Stimulated activated CD4-positive, alpha-beta T cell treated with anti-CD3 and anti-CD28 coated beads, Interleukin-1b, Interleukin-23, amount 100 ng/mL, for 48 hours (primary cell): ENCODE data around the gene CCDC40.
"Not testable (repeated sequence)": the region's sequence is repeated elsewhere in the genome, so short reads cannot be mapped to it uniquely, and the experiment has no call there.

Experiments used
- DNase-seq: peaks from one replicate; pipeline ENCODE4 v3.0.0-alpha.2; 2020

CCDC40 gene

GRCh38 chr17:80024206-80024972, 12.1 kb upstream of the CCDC40 start:
- no peak for DNase-seq

DNA sequence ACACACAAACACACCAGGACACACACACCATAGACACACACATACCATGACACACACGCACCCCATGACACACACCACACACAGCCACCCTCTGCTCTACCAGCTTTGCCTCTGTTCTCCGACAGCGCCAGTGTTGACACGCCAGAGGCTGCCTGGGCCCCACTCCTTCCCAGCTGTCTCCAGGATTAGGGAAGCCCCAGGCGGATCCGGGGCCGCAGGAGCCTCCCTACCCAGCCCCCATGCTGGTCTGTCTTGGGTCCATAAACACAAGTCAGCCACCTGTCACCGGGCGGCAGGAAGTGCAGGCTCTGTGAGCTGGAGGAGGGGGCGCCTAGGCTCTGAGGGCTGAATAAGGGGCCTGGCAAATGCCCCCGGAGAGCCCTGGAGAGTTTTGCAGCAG, 11.3 kb upstream of the CCDC40 start:
- DNase-seq = no peak

- no peak for DNase-seq
Observed at GRCh38 chr17:80025796-80026195, 10.6 kb upstream of the CCDC40 start.

DNA sequence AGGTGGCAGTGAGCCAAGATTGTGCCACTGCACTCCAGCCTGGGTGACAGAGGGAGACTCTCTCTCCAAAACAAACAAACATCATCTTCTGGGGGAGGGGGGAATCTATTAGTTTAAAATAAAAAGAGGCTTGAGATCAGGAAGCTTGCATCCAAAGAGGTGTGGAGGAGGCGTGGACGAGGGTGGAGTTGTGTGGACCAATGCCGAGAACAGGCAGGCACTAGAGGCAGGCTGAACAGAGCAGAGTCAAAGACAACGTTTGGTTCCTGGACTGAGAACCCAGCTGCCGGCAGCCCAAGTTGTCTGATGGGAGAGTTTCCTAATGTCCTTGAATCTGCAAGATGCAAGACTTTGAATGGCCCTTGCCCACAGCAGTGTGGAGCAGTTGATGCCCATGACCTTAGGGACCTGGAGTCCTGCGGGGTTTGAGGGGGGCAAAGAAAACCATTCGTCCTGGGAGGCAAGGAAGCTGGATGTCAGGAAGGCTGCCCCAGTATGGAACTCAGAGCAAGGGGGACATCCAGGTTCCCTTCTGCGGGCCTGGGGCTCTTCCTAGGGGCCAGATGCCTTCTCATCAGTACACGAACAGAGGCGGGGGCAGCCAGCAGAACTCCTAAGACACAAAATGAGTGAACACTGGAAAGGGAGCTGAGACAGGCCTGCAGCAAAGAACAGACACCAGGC, 9.9 kb upstream of the CCDC40 start:
- DNase-seq = no peak

DNA sequence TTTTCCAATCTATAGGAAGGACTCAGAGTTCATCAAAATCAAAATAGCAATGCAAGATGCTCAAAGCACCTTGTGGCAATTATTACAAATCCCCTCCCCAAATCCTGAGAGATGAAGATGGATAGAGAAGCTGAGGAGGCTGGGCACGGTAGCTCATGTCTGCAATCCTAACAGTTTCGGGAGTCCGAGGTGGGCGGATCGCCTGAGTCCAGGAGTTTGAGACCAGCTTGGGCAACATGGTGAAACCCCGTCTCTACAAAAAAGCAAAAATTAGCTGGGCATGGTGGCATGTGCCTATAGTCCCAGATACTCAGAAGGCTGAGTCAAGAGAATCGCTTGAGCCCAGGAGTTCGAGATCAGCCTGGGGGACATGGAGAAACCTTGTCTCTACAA, 9.4 kb upstream of the CCDC40 start:
- no peak for DNase-seq

GRCh38 chr17:80028030-80028429, 8.4 kb upstream of the CCDC40 start:
- no peak for DNase-seq

GRCh38 chr17:80029258-80029974, 7.0 kb upstream of the CCDC40 start:
- DNase-seq = no peak

DNA sequence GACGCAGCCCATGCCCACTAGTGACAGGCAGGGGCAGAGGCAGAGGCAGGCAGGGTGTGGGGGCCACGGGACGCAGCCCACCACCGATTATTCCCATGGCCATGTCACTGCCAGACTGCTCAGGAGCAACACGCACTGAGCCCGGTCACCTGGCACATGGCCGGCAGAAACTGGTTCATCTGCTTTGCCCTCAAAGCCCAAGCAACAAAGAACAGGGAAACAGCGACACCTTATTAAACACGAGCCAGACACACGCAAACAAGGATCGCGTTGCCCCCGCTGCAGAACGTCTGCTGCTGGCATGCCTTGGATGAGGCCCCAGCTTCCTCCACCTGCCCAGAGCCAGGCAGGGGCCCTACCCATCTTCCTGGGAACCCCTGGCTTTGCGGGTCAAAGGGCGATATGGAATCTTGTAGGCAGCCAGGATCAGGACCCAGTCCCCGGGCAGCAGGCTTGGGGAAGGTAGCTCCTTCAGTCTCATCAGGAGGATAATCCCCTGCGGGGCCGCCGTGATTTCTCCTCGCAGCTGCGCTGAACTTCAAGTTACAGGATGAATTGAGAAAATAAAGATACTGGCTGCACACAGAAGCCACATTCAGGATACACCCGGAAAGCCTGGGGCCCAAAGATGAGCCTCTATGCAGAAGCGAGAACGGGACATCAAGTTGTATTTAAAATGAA, 5.6 kb upstream of the CCDC40 start:
- no peak for DNase-seq

DNA sequence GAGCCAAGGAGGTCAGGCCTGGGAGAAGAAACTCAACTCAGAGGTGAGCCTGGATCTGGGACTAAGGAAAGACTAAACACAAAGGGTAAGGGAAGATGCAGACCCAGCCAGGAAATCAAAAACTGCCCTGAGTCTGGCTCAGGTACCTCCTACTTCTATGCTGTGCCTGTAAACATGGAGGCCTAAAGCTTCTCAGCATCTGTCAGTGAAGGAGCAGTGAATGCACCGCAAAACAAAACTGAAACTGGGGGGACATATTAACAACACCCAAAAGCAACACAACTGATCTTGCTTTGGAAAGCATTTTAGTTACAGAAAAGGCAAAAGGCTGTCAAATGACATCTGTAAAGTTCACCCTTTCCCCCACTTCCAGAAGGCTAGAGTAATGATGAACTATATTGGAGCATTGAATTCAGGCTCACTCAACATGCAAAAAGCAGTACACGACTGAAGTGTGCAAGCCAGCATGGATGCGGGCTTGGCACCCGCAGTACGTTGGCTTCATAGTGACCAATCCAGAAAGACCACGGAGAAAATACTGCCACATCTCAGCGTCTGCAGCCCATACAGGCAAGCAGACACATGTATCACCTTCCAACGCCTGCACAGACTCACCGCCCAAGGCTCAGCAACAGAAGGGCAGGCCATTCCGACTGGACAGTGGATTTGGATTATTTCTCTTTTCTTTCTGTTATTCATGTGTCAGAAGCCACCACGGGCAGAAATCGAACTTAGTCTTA, 4.6 kb upstream of the CCDC40 start:
- no peak for DNase-seq

GRCh38 chr17:80032614-80033171, 3.7 kb upstream of the CCDC40 start:
- no peak for DNase-seq

- no peak for DNase-seq
Observed at GRCh38 chr17:80033840-80034239, 2.6 kb upstream of the CCDC40 start.

GRCh38 chr17:80034791-80035686, 1.4 kb upstream of the CCDC40 start:
- peak; percentile 27 for DNase-seq

DNA sequence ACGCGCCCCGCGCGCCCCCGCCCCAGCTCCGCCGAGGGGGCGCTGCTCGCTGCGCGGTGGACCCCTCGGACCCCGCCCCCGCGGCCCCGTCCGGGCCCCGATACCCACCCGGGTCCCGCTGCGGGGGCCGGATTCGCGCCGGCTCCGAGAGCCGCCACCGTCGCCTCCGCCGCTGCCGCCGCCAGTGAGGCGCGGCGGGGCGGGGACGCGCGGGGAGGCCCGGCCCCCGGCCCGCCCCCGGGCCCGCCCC, 830 bp upstream of the CCDC40 start, which contains the start of gene TBC1D16:
TSS of gene TBC1D16 (minus strand) at position 186 of the 250 bp plus-strand sequence. CDS start 22,325 bp downstream, outside the sequence.
- DNase-seq = no peak

DNA sequence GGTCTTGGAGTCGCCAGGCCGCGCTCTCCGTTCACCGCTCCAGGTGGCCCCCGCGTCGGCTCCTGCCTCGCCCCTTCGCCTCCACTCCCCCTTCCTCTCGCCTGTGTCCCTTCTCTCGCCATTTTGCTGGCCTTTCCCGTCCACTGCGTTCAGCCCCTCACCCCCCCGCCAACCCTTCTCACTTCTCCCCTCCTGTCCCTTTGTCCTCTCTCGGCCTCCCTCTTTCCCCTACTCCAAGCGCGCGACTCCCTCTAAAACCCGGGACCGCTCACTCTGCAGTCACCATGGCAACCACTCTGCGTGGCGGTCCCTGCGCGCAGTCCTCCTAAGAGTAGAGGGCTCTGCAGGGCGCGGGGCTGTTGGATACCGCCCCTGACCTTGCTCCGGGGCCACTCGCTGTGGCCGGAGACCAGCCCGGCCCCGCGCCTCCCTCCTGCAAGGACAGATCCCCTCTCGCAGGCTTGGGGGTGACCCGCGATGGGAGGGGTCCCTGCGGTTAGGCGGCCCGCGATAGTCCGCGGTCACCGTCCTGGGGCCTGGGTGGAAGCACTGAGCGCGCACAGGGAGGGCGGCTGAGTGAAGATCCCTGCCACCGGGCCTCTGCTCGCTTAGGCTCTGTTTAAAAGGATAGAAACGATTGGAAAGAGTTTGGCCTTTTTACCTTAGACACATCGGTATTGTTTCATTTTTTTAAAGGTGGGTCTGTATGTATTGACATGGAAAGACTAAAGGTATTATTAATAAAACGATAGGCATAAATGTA, 454 bp downstream of the CCDC40 start:
- DNase-seq = no peak

DNA sequence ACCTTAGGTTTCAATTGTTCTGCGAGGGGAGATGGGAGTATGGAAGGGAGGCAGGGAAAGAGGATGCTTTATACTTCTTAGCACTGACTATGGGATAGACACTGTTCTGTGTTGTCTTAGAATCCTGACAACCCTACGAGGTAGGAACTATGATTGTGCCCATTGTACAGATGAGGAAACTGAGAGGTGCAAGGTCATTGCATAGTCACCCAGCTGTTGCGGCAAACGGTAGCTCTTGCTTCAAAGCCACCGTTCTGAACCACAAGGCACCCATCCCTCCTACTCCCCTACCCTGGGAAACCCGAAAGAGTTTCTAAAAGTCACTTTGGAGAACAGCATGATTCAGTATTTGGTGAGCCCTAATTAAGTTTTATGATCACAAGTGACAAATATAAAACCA, 7.5 kb downstream of the CCDC40 start:
- no peak for DNase-seq

- no peak for DNase-seq
Observed at GRCh38 chr17:80045703-80046102, 9.3 kb downstream of the CCDC40 start.

DNA sequence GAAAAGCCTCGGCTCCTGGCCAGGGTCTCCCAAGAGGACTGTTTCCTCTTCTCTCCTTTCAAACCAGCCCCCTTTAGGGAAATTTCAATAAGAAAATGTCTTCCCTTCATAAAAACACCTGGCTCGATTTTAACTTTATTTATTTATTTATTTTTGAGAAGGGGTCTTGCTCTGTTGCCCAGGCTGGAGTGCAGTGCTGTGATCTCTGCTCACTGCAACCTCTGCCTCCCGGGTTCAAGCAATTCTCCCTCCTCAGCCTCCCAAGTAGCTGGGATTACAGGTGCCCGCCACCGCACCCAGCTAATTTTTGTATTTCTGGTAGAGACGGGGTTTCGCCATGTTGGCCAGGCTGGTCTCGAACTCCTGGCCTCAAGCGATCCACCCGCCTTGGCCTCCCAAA, 10.3 kb downstream of the CCDC40 start:
- DNase-seq = not testable (repeated sequence)

- DNase-seq = no peak
Observed at GRCh38 chr17:80047176-80047575, 10.7 kb downstream of the CCDC40 start.

DNA sequence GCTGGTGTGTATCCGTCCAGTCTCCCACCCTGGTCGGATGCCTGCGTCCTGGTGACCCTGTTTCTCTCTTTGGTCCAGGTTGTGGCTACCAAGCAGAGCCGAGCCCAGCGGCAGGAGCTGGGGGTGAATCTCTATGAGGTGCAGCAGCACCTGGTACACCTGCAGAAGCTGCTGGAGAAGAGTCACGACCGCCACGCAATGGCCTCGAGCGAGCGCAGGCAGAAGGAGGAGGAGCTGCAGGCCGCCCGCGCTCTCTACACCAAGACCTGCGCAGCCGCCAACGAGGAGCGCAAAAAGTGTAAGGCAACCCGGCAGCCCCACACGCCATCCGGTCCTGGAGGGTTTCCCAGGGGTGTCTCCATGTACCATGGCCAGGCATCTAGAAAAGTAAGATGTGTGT, 13.5 kb downstream of the CCDC40 start:
- DNase-seq = no peak

DNA sequence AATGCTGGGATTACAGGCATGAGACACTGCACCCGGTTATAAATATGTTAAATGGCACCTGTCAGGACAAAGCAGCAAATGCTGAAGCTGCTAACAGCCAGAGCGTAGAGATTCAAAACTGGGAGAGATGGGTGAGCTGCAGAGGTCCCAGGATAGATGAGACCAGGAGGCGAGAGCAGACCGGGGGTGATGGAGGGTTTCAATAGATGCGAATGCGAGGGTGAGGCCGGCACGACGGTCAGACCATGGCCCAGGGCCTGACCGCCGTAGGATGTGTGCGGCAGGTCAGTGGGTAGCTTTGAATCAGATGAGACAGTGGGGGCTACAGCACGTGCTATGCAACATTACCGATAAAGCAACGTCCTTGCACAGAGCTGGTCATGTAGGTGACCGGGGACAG, 14.3 kb downstream of the CCDC40 start:
- DNase-seq = no peak

DNA sequence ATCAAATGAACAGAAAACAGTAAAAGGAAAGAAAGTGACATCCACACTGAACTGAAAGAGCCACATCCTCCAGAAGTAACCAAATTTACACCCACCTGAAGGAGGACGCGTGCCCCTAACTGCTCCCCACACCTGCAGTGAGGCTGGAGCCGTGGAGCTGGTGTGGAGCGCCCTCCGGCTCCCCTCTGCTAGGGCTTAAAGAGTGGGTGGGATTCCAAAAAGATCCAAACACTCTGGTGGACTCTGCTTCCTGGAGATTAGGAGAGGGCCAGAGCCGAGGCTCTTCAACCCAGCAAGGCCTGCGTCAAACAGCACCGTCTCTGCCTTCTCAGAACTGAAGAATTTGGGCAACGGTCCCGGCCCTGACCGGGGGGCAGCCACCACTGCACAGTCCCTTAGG, 15.2 kb downstream of the CCDC40 start:
- DNase-seq = no peak
